ENCODE data around the gene ALDH1A3. TPM values are rescaled to one million over a fixed set of nuclear protein-coding genes. Genes with fewer than 3 reads are reported as not detected.

Gene ALDH1A3
- total and polyA plus RNA-seq, 2 donors (not counting 1 experiment from before 2014, with no cell fraction given), result 4.2 to 32.5 TPM

- Histone ChIP-seq H3K4me1 (ENCODE audit: control insufficient read depth, extremely low read depth, insufficient read depth, low read length) (peaks cover 2% of the 10 kb centered on the region), H3K9me3 (ENCODE audit: control insufficient read depth, insufficient read depth, low read depth, low read length) (no peaks in the 10 kb centered on the region), H3K4me2 (ENCODE audit: extremely low read depth, insufficient read depth, low read length) (no peak overlapping the region), H3K27ac (ENCODE audit: insufficient read depth, low read length) (no peak overlapping the region), H3K4me3 (replicated peaks in 1 of 4; ENCODE audit: control extremely low read depth in 1 of 4, insufficient read depth in 1 of 4, low read depth in 3 of 4, low read length in 4 of 4) (no peak overlapping the region), H3K36me3 (ENCODE audit: control insufficient read depth, insufficient read depth, low read length) (no peaks in the 10 kb centered on the region), H3K79me2 (ENCODE audit: control insufficient read depth, insufficient read depth, low read length) (no peaks in the 10 kb centered on the region), H3K27me3 (ENCODE audit: control insufficient read depth, insufficient read depth, low read length) (no peaks in the 10 kb centered on the region), H2AFZ (ENCODE audit: low read length) (no peak overlapping the region), H4K20me1 (ENCODE audit: control insufficient read depth, extremely low read depth, insufficient read depth, low read length) (no peaks in the 10 kb centered on the region), H3K9ac (ENCODE audit: insufficient read depth, low read length) (no peak overlapping the region)
- no peak for DNase-seq (ENCODE audit: low read depth in 2 of 2)
- TF ChIP-seq EZH2 (IDR thresholded peaks at IDR 0.05; ENCODE audit: low read length, missing control alignments) (no peak), CTCF (conservative IDR thresholded peaks at IDR 0.05 in 1 of 2, IDR thresholded peaks at IDR 0.05 in 1 of 2; ENCODE audit: low read depth in 1 of 2, low read length in 2 of 2) (no peak)
Observed at GRCh38 chr15:100941536-100941935, 61.9 kb downstream of the ALDH1A3 start.

- no peaks in the 10 kb centered on the region for H3K36me3 ChIP-seq (ENCODE audit: control insufficient read depth, insufficient read depth, low read length)
- TF ChIP-seq CTCF (conservative IDR thresholded peaks at IDR 0.05 in 1 of 2, IDR thresholded peaks at IDR 0.05 in 1 of 2; ENCODE audit: low read depth in 1 of 2, low read length in 2 of 2) (no peak), EZH2 (IDR thresholded peaks at IDR 0.05; ENCODE audit: low read length, missing control alignments) (no peak)
- DNase-seq (ENCODE audit: low read depth in 2 of 2), result no peak
- H3K9ac ChIP-seq (ENCODE audit: insufficient read depth, low read length), result no peak overlapping the region
- H3K27me3 ChIP-seq (ENCODE audit: control insufficient read depth, insufficient read depth, low read length), result no peaks in the 10 kb centered on the region
- H3K4me1 ChIP-seq (ENCODE audit: control insufficient read depth, extremely low read depth, insufficient read depth, low read length), result peaks cover 2% of the 10 kb centered on the region
- H3K27ac ChIP-seq (ENCODE audit: insufficient read depth, low read length), result no peak overlapping the region
- H2AFZ ChIP-seq (ENCODE audit: low read length), result no peak overlapping the region
- no peaks in the 10 kb centered on the region for H3K9me3 ChIP-seq (ENCODE audit: control insufficient read depth, insufficient read depth, low read depth, low read length)
- H3K79me2 ChIP-seq (ENCODE audit: control insufficient read depth, insufficient read depth, low read length), result no peaks in the 10 kb centered on the region
- no peak overlapping the region for H3K4me2 ChIP-seq (ENCODE audit: extremely low read depth, insufficient read depth, low read length)
- H4K20me1 ChIP-seq (ENCODE audit: control insufficient read depth, extremely low read depth, insufficient read depth, low read length), result no peaks in the 10 kb centered on the region
- H3K4me3 ChIP-seq (replicated peaks in 1 of 4; ENCODE audit: control extremely low read depth in 1 of 4, insufficient read depth in 1 of 4, low read depth in 3 of 4, low read length in 4 of 4), result no peak overlapping the region
Observed at GRCh38 chr15:100942656-100943425, 63.2 kb downstream of the ALDH1A3 start.

GRCh38 chr15:100944244-100944895, 64.7 kb downstream of the ALDH1A3 start:
- Histone ChIP-seq H3K27ac (ENCODE audit: insufficient read depth, low read length) (no peak overlapping the region), H3K36me3 (ENCODE audit: control insufficient read depth, insufficient read depth, low read length) (no peaks in the 10 kb centered on the region), H2AFZ (ENCODE audit: low read length) (no peak overlapping the region), H3K9ac (ENCODE audit: insufficient read depth, low read length) (no peak overlapping the region), H4K20me1 (ENCODE audit: control insufficient read depth, extremely low read depth, insufficient read depth, low read length) (no peaks in the 10 kb centered on the region), H3K4me1 (ENCODE audit: control insufficient read depth, extremely low read depth, insufficient read depth, low read length) (peaks cover 2% of the 10 kb centered on the region), H3K9me3 (ENCODE audit: control insufficient read depth, insufficient read depth, low read depth, low read length) (no peaks in the 10 kb centered on the region), H3K27me3 (ENCODE audit: control insufficient read depth, insufficient read depth, low read length) (no peaks in the 10 kb centered on the region), H3K4me3 (replicated peaks in 1 of 4; ENCODE audit: control extremely low read depth in 1 of 4, insufficient read depth in 1 of 4, low read depth in 3 of 4, low read length in 4 of 4) (peak overlapping the region in 1 of 4 experiments; percentile 9), H3K79me2 (ENCODE audit: control insufficient read depth, insufficient read depth, low read length) (no peaks in the 10 kb centered on the region), H3K4me2 (ENCODE audit: extremely low read depth, insufficient read depth, low read length) (peak overlapping the region; percentile 28)
- no peak for TF ChIP-seq CTCF (conservative IDR thresholded peaks at IDR 0.05 in 1 of 2, IDR thresholded peaks at IDR 0.05 in 1 of 2; ENCODE audit: low read depth in 1 of 2, low read length in 2 of 2)
- TF ChIP-seq EZH2 (IDR thresholded peaks at IDR 0.05; ENCODE audit: low read length, missing control alignments), result no peak
- DNase-seq (ENCODE audit: low read depth in 2 of 2), result peak in 1 of 2 donors; percentile 36
